GM19463 (cell line): ENCODE results near the gene NAB2.

Source experiments
- ATAC-seq: cut with Tn5 transposase; IDR thresholded peaks from one replicate; pipeline ENCODE4 v1.9.1; 2021; ENCODE audit warnings: mild to moderate bottlenecking, moderate library complexity; ENCODE audit not compliant: unreplicated experiment

Gene NAB2

GRCh38 chr12:57131896-57132744, 43.2 kb downstream of the NAB2 start:
- no peak for ATAC-seq

GRCh38 chr12:57133013-57133569, 44.2 kb downstream of the NAB2 start:
- no peak for ATAC-seq

DNA sequence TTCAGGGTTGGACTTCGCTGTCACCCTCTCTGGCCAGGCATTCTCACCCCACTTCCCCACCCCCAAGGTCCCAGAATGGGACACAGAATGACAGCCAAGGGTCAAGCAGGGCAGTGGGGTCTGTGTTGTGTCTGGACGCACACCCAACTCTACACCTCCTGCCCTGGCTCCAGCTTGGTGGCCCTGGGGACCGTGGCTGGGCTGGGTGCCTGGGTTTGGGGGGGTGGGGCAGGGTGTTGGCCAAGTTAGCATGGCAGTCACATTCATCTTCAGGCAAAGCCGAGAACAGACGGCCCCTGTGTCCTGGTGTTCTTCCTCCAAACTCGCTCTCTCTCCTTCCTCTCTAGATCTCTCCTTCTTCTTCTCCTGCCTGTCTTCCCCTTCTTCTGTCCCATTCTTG, 45.0 kb downstream of the NAB2 start:
- no peak for ATAC-seq

GRCh38 chr12:57134949-57135348, 46.0 kb downstream of the NAB2 start:
- no peak for ATAC-seq

- ATAC-seq: no peak
Observed at GRCh38 chr12:57135527-57136326, 46.8 kb downstream of the NAB2 start.

DNA sequence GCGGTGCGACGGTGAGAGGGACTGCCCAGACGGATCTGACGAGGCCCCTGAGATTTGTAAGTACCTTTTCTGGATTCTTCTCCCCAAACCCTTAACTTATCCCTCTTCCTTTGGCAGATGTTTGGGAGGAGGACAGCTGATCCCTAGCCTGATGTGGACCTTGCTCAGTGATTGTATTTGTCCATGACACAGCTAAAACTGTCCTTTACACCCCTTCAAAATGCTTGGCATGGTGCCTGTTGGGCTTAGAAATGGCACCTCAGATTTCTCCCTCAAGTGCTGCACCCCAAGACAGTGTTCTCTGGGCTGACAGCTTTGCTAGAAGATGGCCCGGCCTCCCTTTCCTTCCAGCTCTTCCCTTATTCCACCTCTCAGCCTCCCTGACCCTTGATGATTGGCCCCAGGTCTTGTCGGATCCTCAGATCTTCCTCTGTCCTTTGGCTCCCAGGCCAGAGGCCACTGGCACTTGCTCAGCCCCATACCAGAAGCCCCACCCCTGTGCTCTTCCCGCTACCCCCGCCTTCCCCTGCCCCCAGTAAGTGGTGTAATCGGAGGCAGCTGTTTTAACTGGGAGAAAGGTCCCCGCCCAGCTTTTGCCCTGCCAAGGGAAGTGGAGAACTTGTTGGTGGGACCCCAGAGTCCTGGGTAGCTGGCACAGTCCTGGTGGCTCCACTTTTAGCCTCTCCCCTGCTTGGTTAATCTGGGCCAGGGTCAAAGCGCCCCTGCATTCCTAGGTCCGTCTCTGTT, 49.8 kb downstream of the NAB2 start:
- ATAC-seq: no peak

DNA sequence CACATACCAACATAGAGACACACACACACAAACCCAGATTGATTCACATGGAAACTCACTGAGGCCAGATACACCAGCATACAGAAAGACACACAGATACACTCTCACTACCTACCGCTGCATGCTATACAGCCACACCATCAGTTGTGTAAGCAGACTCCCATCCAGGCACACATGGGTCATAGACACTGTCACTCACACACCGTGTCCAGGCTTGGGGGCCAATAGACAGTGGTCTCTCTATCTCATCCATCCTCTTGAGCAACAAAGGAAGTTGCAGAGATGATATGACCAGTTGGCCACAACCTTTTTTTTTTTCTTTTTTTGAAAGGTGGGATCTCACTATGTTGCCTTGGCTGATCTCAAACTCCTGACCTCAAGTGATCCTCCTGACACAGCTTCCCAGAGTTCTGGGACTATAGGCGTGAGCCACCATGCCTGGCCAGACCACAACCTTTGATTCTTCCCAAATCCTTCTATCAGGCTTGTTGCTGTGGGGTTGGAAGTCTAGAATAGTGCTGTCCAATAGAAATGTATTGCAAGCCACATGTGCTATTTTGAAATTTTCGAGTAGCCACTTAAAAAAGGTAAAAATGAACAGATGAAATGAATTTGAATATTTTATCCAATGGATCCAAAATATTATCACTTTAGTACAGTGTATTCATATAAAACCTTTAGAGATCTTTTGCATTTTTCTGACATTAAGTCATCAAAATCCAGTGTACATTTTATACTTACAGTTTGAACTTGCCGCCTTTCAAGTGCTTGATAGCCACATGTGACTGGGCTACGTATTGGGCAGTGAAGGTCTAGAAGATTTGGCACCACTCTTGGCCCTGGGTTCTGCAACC, 51.1 kb downstream of the NAB2 start:
- no peak for ATAC-seq

GRCh38 chr12:57141249-57141648, 52.3 kb downstream of the NAB2 start:
- ATAC-seq: no peak

- ATAC-seq: no peak
Observed at GRCh38 chr12:57142121-57142520, 53.2 kb downstream of the NAB2 start.

- ATAC-seq: no peak
Observed at GRCh38 chr12:57142727-57143126, 53.8 kb downstream of the NAB2 start.

- no peak for ATAC-seq
Observed at GRCh38 chr12:57143454-57143853, 54.5 kb downstream of the NAB2 start.
